Activated T-helper 1 cell treated with anti-CD3 and anti-CD28 coated beads, Interleukin-2, amount 50 U/mL, for 16 hours (primary cell): Measurements from ENCODE around the gene OXCT1.
"Not testable (repeated sequence)": the region's sequence is repeated elsewhere in the genome, so short reads cannot be mapped to it uniquely, and the experiment has no call there.

ENCODE experiments used
- DNase-seq, 2 donors: peaks; one replicate each; pipeline ENCODE4 v3.0.0-alpha.2; 2020; ENCODE audit warnings: low read depth in 1 of 2, low spot score in 1 of 2

Gene OXCT1

DNA sequence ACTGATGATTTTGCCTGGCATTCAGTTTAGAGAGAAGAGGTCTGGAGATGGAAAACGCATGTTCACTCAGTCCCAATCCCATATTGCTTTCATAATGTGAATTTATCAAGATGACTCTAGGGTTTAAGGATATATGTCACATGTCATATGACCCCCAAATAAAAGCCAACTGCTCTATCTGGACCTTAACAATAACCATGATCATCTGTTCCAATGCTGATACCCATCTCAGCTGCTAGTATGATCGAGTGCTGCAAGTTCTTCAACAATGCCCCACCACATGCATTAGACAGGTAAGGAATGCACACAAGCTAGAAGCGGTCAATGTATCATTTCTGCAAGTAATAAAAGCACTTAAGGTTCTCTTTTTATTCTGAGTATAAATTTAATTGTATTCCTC lies 91.8 kb downstream of the OXCT1 start:
- DNase-seq, result no peak

DNA sequence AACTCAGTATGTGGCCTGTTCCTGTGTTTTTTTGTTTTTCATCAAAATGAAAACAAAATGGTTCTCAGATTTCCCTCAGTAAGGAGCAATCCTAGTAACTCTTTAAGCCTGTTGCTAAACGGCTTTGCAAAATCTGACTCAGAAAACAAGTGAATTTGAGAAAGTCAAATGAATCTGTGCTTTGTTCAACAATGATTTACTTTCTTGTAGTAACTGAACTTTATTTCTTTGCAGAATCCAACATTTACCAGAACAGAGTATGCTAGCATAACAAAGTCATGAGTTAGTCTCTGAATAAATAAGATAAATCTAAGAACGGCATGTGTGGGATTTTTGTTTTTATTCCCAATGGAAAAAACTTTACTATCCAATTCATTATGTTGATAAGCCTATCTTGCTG lies 93.8 kb downstream of the OXCT1 start:
- DNase-seq, result no peak

DNA sequence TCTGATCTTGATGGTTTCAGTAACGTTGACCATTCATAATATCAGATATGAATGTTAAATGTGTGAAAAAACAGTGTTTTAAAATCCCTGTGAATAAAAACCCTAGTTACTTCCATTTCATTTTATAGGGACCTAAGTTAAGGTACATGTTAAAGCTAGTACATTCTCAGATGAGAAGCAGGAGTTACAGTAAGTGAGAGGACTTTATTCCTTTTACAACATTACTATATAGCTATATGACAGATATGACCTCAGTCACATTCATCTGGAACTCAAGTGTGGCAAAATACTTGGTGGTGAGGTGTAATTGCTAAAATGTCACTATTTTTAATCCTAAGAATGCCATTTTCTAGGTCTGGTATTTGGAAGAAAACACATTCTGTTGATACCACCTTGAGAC lies 96.4 kb downstream of the OXCT1 start:
- no peak for DNase-seq

DNA sequence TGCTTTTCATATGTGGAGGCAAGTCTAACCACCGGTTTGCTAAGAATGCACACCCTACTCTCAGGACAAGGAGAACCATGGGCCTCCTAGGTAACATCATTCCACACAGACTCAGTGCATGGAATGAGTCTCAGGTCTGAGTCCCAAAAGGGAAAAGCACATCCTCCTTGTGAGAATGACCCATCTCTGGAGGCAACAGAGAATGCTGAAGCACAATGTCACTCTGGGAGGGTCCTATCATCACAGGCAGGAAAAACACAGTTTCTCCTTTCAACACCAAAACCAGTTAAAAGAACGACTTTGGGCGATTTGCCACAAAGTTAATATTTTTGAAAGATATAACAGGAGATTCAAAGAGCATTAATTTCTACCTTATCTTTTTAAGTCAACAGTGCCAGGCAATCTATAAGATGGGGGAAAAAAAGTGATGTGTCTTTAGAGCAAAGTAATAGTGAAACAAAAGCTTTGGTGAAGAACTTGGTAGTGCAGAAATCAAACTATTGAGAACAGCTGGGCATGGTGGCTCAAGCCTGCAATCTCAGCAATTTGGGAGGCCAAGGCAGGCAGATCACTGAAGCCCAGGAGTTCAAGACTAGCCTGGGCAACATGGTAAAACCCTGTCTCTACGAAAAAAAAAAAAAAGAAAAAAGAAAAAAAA lies 97.3 kb downstream of the OXCT1 start:
- no peak for DNase-seq

DNA sequence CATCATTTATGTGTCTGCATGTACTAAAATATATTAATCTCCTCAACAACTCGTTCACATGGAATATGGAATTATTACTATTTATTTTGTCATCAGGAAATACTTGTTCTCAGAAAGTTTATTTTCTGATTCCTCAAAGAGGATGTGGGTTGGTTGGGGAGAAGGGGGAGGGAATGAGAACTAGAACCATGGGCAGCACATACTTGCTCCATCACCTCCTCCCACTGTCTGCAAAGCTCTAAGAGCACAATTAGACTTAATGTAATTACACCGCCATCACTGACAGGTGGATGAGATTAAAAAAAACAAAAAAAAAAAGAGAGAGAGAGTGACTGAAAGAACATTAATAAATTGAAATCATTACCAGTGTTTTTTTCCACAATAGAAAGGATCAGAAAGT lies 98.2 kb downstream of the OXCT1 start:
- no peak for DNase-seq

DNA sequence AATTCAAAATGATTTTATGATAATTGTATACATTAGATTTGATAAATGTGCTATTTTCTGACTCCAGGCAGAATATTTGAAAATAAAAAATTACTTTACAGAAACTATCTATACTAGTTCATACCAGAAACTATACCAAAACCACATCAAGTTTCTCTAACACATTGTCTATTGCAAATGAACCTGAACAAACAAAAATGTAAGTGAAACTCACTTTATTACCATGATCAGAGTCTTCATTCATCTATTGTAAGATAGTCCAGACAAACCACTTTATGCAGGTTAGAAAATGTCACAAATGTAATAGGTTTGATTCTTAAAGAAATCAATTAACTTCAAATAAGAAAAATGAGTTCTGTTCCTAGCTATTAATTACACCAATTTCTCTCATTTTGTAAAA lies 99.4 kb downstream of the OXCT1 start:
- DNase-seq, result no peak

DNA sequence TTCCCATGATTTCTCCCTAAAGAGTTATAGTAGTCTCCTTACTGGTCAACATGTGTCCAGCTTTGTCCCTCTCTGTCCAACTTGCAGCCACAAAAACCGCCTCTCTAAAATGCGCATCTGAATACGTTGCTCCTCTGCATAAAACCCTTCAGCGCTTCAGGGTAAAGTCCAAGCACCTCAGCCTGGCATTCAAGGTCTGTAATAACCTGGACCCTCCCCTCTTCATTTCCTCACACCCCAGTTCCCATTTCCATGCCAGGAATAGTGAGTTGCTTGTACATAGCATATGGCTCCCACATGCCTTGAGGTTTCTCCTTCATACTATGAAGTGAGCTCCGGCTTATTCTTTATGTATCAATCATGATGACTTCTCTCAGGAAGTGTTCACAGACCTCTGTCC lies 101.5 kb downstream of the OXCT1 start:
- DNase-seq, result no peak

DNA sequence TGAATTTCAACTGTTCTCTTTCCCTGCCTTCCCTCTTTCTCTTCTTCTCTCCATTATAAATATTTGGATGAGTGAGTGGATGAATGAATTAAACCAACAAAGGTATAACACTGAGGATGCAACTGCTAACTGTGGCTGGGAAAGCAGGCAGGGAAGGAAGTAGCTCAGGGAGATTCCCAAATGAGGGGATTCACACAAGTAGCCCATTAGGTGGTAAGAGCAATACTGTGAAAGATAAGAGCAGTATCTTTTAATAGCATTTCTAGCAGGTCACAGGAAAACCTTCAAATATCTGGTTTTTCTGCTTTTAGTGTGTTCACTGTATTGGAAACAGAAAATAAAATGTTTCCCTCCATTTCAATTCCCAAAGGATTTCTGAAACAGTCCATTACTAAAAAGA lies 105.6 kb downstream of the OXCT1 start:
- DNase-seq, result no peak

DNA sequence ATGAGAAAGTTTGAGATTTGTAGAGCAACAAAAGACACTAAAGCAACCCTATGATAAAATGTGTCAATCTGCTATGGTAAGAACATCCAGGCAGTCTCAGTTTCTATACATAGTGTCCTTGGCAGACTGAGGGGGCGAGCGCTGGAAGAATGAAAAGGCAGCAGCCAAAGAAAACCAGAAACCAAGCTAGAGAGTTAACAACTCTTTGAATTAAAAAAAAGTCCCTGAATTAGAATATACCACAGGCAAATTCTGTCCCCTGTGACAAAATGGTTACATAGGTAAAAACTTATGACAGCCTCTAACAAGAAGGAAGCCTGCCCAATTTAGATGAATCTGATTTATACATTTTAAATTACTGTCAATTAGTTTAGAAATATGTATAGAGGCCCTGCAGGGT lies 106.7 kb downstream of the OXCT1 start:
- DNase-seq, result no peak

DNA sequence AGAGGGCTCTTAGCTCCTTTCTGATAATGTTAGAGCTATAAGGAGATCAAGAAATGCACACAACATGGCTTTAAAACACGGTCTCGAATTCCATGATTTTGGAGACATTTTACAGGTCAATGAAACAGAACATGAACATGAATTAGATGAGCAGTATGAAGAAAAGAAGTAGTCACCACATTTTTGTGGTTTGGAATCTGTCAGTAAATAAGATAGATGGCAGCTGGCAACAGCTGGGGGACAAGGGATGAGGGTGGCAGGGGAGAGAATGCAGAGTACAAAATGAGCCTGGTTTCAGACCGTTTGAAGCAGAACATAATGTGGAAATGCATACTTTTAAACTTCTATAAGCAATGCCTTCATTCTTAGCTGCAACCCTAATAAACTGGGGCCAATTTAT lies 107.1 kb downstream of the OXCT1 start:
- no peak for DNase-seq

DNA sequence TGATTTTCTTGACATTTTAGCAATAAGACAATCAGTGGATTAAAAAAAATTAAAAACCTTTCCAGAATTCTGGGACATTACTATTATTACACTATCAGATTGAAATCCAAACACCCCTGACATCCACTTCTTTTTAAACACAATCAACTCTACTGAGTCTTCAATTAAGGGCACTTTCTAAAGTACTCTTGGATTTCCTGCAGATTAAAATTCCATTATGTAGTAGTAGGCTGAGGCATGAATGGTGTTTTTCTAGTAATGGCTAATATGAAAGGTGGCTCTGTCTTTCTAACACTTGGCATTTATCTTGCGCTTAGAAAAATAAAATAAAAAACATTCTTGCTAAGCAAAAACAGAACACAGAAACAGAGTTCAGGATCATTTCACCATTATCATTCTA lies 107.8 kb downstream of the OXCT1 start:
- no peak for DNase-seq

DNA sequence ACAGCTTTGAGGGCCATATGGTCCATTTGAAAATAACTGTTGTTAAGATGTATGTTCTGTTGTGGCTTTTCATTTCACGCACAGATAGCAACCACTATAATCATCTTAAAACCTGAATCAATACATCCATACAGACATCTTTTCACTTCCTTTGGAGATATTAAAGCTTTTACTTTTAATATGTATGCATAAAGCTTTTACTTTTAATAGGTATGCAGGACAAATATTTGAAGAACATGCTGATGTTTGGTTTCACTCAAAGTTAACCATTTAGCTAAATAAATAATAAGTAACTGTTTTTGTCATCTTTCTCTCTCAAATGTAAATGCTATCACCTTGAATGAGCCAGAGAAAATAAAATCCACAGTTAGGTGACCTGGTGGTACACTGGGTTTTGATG lies 108.6 kb downstream of the OXCT1 start:
- no peak for DNase-seq

DNA sequence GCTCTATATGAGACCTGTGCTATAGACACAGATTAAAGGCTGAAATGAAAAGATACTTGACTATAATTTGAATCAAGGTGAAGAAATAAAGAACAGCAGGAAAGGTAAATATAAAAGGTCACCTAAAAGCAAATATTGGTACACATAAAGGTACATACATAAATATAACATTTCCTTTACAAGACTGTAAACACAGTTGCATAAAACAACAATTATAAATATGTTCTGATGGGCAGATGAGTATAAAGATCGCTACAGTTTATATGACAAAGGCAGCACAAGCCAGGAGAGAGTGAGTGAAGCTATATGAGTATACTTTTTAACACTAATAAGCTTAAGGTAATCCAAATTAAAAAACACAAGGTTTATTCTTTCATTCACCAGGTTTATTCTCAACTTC lies 114.5 kb downstream of the OXCT1 start:
- DNase-seq, result no peak

DNA sequence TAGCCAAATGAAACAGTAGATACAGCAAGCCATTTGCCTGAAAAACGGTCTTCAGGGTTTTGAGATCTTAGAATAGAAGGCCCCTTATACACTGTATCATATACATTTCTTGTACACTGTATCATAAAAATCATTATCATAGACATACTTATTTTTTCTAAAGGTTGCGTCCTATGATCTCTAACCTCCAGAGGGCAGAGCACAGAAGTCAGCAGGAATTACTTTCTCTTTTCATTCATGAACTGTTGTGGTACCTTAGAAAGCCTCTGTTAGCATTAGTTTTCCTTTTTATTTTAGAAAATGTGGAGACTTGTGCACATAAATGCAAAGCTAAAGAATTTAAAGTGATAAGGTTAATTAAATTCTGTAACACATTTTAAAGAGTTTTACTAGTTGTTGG lies 115.4 kb downstream of the OXCT1 start:
- DNase-seq, result no peak

DNA sequence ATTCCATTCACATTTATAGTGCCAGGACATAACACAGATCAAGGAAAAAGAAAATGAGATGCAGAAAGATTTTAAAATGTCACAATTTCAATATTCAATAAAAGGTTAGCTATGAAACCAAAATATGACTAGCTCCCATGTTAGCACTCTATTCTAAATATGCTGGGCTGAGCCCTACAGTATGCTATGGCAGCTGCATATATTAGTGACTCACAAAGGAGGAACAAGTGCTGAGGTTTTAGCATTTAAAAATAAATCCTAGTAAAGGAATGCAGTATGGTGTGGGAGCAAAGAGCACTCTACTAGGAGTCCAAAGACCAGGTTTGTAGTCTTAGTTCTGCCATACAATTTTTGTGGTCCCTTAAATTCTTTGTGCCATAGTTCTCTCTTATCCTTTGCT lies 118.4 kb downstream of the OXCT1 start:
- no peak for DNase-seq

DNA sequence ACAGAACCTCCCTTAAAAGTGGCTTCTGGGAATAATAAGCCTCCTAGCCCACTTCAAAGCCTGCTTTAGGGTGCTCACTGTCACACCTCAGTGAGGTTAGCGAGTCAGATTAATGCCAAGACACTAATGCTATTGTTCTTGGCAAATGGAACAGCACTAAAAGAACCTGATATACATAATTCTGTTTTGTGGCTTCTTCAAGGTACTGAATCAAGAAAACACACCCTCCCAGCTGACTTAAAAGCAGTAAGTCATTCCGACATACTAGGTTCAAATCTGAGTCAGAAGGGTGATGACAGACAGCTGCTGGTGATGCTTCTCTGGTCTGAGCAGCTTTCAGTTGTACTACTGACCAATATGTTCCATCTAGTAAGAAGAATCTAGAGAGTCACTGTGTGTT lies 121.6 kb downstream of the OXCT1 start:
- DNase-seq, result no peak

DNA sequence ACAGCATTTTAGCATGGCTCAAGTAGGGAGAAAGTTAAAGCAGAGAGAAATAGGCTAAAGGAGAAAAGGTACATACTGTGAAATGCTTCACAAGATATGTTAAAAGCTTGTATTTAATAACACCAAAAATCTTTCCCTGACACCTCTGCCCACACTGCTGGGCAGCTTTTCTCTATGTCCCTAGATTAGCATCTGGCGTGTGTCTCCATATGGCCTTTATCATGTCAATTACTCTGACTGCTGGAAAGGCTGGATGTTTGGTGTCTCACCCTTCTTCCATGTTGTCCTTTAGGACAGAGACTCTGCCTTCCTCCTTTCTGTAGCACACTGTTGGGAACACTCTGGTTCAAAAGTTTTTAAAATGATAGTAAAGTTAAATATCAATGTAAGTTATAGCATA lies 122.5 kb downstream of the OXCT1 start:
- no peak for DNase-seq

DNA sequence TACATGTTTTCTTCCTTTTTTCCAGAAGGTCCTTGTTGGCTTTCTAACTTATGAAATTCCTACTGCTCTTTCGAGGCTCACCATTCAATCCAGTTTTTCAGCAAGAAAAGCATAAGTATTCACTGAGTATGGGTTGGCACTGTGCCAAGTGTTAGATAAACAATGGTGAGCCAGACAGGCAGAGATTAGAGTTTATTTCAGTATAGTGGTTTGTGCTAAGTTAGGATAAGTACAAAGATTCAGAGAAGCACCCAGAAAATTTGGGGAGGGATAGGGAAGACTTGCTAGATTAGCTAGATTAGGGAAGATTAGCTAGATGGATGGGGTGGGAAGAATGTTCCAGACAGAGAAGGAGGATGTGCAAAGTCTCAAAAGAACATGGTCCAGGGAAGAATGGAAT lies 122.9 kb downstream of the OXCT1 start:
- DNase-seq, result no peak

DNA sequence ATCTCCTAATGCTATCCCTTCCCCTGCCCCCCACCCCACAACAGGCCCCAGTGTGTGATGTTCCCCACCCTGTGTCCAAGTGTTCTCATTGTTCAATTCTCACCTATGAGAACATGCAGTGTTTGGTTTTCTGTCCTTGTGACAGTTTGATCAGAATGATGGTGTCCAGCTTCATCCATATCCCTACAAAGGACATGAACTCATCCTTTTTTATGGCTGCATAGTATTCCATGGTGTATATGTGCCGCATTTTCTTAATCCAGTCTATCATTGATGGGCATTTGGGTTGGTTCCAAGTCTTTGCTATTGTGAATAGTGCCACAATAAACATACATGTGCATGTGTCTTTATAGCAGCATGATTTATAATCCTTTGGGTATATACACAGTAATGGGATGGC lies 127.6 kb downstream of the OXCT1 start:
- not testable (repeated sequence) for DNase-seq

DNA sequence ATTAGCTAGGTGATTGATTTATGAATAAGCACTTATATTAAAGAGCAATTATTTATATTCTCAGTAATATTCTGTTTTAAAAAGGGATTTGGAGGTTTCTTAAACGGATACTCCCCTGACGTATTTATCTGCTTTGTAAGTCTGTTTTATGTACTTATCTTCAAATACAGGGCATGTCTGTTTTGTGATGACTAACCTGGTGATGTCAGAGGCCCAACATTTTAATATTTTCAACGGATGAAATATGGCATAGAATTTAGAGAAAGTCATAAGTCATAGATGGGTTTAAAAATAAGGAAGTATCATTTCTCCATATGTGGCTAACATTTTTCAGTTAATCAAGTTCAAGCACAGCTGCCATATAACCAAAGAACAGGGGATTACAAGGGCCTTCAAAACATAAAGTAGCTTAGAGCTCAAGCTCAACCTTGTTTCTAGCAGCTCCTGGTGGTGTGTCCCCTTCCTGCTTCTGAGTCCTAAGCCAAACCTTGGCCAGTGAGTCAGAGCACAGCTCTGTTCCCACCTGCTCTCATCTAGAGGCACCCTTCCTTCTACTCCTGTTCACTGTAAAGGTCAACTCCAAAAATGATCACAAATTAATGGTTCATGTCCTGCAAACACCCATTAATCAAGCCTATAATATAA lies 131.4 kb downstream of the OXCT1 start:
- DNase-seq, result no peak

DNA sequence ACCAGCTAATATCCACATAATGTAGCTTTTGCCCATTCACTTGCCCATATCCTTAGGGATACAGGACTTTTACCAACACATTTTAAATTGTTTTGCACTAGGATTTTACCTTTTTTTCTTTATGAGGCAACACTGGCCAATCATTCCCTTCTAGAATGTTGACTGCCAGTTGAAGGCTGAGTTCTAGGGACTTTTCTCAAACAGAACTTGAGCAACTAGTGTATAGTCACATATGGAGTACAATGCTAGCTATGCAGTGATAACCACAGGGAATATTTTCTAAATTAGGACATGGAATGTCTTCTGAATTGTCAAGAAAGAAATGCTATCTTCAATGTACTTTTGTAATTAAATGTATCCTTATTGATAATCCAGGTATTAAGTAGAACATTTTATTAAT lies 133.6 kb downstream of the OXCT1 start:
- DNase-seq, result no peak

DNA sequence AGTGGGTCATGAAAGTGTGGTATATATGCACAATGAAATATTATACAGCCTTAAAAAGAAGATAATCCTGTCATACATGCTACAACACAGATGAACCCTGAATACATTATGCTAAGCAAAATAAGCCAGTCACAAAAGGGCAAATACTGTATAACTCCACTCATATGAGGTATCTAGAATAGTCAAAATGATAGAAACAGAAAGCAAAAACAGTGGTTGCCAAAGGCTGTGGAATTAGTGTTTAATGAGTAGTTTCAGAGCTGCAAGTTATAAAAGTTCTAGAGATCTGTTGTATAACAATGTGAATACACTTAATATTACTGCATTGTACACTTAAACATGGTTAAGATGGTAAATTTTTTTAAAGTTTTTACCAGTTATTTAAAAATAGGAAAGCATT lies 135.0 kb downstream of the OXCT1 start:
- no peak for DNase-seq

DNA sequence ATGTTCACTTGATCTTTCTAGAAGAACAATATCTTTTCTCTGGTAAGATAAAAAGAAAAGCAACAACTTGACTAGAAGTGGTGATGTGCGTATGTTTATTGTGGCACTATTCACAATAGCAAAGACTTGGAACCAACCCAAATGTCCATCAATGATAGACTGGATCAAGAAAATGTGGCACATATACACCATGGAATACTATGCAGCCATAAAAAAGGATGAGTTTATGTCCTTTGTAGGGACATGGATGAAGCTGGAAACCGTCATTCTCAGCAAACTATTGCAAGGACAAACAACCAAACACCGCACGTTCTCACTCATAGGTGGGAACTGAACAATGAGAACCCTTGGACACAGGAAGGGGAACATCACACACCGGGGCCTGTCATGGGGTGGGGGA lies 140.8 kb downstream of the OXCT1 start:
- DNase-seq, result not testable (repeated sequence)
